Thoracic aorta (tissue), 2 donors: ENCODE data around the gene WDR38. TPM values are rescaled to one million over a fixed set of nuclear protein-coding genes. Genes with fewer than 3 reads are reported as not detected.

Source experiments
- ATAC-seq: fragments of 150-250 bp; one replicate; pipeline ENCODE4 v1.8.0; 2017; ENCODE audit warnings: low read depth; ENCODE audit not compliant: insufficient number of reproducible peaks, low FRiP score
- DNase-seq: peaks from one replicate; pipeline ENCODE4 v3.0.0-alpha.2; 2020; ENCODE audit warnings: low spot score
- H3K27ac ChIP-seq, 2 donors: fragments of 200-600 bp; sonication (generic); 1 replicate in 1 of 2; 2 replicates in 1 of 2; pipeline ENCODE4 v1.5.1; 2016; ENCODE audit warnings: mild to moderate bottlenecking in 2 of 2, moderate library complexity in 2 of 2
- H3K27me3 ChIP-seq: fragments of 200-600 bp; sonication (generic); replicated peaks from 2 replicates; pipeline ENCODE4 v1.6.0; 2016; ENCODE audit warnings: mild to moderate bottlenecking; ENCODE audit not compliant: insufficient read depth
- H3K36me3 ChIP-seq: fragments of 200-600 bp; sonication (generic); one replicate; pipeline ENCODE4 v1.5.1; 2016
- H3K4me1 ChIP-seq, 2 donors: fragments of 200-600 bp; sonication (generic); 1 replicate in 1 of 2; 2 replicates in 1 of 2; pipeline versions ENCODE4 v1.5.1 to v1.6.0; 2016; ENCODE audit warnings: low read depth in 2 of 2, mild to moderate bottlenecking in 1 of 2; ENCODE audit not compliant: control insufficient read depth in 1 of 2
- H3K4me3 ChIP-seq: fragments of 200-600 bp; sonication (generic); 2 replicates; pipeline ENCODE4 v1.5.1; 2016; ENCODE audit warnings: mild to moderate bottlenecking
- H3K9me3 ChIP-seq: fragments of 200-600 bp; sonication (generic); 2 replicates; pipeline ENCODE4 v1.5.1; 2016
- CTCF ChIP-seq: fragments of 200-600 bp; sonication (generic); IDR thresholded peaks from one replicate; pipeline ENCODE4 v1.5.1; 2019; ENCODE audit warnings: antibody characterized with exemption
- total RNA-seq, 2 donors: library from RNA; depleted of rRNA; stranded (reverse); fragments of >200 nt; gene quantifications; one replicate each; pipeline versions ENCODE4 v1.1.0 to v1.2.3, GENCODE V29; 2016

Gene WDR38
- total RNA-seq, 2 donors from 2014 or later: not detected

- peaks cover 35% of the 10 kb centered on the region for H3K36me3 ChIP-seq
- DNase-seq (no peak), ATAC-seq (no peak)
- no peaks in the 10 kb centered on the region for H3K9me3 ChIP-seq
- no peak overlapping the region for H3K4me3 ChIP-seq
- H3K4me1 ChIP-seq: peaks cover 16 to 25% of the 10 kb centered on the region in 2 donors
- TF ChIP-seq CTCF: no peak
- H3K27me3 ChIP-seq: no peaks in the 10 kb centered on the region
- H3K27ac ChIP-seq: no peak overlapping the region
These were observed 2.3 kb downstream of the WDR38 start for GRCh38 chr9:124855566-124855943.

- Histone ChIP-seq H3K27me3 (no peaks in the 10 kb centered on the region), H3K27ac (no peak overlapping the region), H3K9me3 (no peaks in the 10 kb centered on the region), H3K4me3 (no peak overlapping the region), H3K4me1 (peaks cover 21 to 31% of the 10 kb centered on the region in 2 donors), H3K36me3 (peaks cover 35% of the 10 kb centered on the region)
- no peak for DNase-seq
- no peak for TF ChIP-seq CTCF
- no peak for ATAC-seq
These were observed 2.9 kb downstream of the WDR38 start for GRCh38 chr9:124855944-124856765.

- Histone ChIP-seq H3K4me1 (peaks cover 15 to 27% of the 10 kb centered on the region in 2 donors), H3K36me3 (peaks cover 35% of the 10 kb centered on the region), H3K27ac (no peak overlapping the region), H3K4me3 (no peak overlapping the region), H3K27me3 (no peaks in the 10 kb centered on the region), H3K9me3 (no peaks in the 10 kb centered on the region)
- ATAC-seq: no peak
- no peak for TF ChIP-seq CTCF
- DNase-seq: no peak
These were observed 4.4 kb downstream of the WDR38 start for GRCh38 chr9:124857533-124858162.

- H3K4me1 ChIP-seq: peaks cover 14 to 22% of the 10 kb centered on the region in 2 donors
- no peak for TF ChIP-seq CTCF
- H3K4me3 ChIP-seq: no peak overlapping the region
- ATAC-seq: no peak
- H3K36me3 ChIP-seq: peaks cover 35% of the 10 kb centered on the region
- H3K27me3 ChIP-seq: no peaks in the 10 kb centered on the region
- no peaks in the 10 kb centered on the region for H3K9me3 ChIP-seq
- no peak for DNase-seq
- H3K27ac ChIP-seq: no peak overlapping the region
These were observed 5.2 kb downstream of the WDR38 start for GRCh38 chr9:124858330-124859046.
